ENCODE data around the gene PLEK2. TPM values are rescaled to one million over a fixed set of nuclear protein-coding genes. Genes with fewer than 3 reads are reported as not detected.

The PLEK2 gene
- total and polyA plus RNA-seq, 2 donors (not counting 3 experiments of a cell fraction or from before 2014, with no cell fraction given) = 1.4 to 3.8 TPM

DNA sequence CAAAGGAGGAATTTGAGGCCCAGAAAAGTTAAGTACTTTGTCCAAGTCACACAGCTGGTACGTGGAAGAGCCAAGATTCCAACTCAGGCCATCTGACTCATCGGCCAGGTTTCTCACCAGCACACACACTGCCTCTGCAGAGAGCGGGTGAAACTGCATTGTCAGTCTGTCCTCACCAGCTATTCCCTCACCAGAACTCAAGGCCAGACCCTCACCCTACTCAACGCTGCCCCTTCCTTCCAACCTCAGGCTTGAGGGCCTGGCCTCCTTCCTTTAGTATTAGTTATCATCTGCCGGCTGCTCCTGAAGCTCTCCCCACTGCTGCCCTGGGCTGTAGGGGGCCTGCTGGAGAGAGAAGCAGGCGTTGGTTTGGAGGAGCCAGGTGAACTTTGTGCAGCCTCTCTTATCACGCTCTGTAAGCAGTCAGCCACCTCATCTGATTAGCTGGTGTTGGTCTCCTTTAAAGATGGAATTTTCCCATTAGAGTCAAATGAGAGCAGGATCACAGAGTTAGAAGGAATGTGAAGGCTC lies 16.6 kb upstream of the PLEK2 start:
- H3K9me3 ChIP-seq (replicated peaks; ENCODE audit: control insufficient read depth, insufficient read depth, low read length) = no peaks in the 10 kb centered on the region
- peaks cover 2% of the 10 kb centered on the region for H3K4me1 ChIP-seq (ENCODE audit: control insufficient read depth, extremely low read depth, insufficient read depth, low read length)
- peaks cover 6 to 9% of the 10 kb centered on the region in 2 experiments for H3K27me3 ChIP-seq (ENCODE audit: control insufficient read depth in 2 of 2, insufficient read depth in 2 of 2, low read length in 2 of 2)
- no TSS peak for BruUV-seq (replicated peaks)
- CTCF ChIA-PET = interaction anchor here (0.9 to 9.1 kb wide), 18 partner anchors 9 to 274 kb away, joined by 3 to 298 read pairs (median 12); partner anchors contain the start of genes PLEK2 and RDH12
- no peak overlapping the region for H3K4me3 ChIP-seq (replicated peaks in 1 of 3; ENCODE audit: insufficient read depth in 1 of 3, low read depth in 1 of 3, low read length in 3 of 3)
- H2AFZ ChIP-seq (ENCODE audit: low read depth, low read length) = no peak overlapping the region
- DNase-seq (ENCODE audit: low read depth, low spot score) (no peak), FAIRE-seq (no peak)
- dilution Hi-C loops (cut with MboI; ENCODE audit: extremely low pct_ligation_motif_present, low sequenced_read_pairs) (no loop called here), intact Hi-C loops (cut with micrococcal nuclease) (loop anchor here (10.0 kb wide), 1 partner anchor 86 kb away; no protein-coding TSS in a partner anchor)
- TF ChIP-seq GATA2 (IDR thresholded peaks at IDR 0.05; ENCODE audit: insufficient read depth, insufficient read length, low read depth, low read length) = no peak
- no peak overlapping the region for H3K4me2 ChIP-seq (ENCODE audit: insufficient read depth, low read length)
- H3K79me2 ChIP-seq (ENCODE audit: control insufficient read depth, insufficient read depth, low read length) = no peaks in the 10 kb centered on the region
- POLR2A ChIA-PET = no interaction called here
- no peak overlapping the region for H3K9ac ChIP-seq (replicated peaks; ENCODE audit: extremely low read depth, insufficient read depth, low read length)
- no peaks in the 10 kb centered on the region for H3K9me1 ChIP-seq (replicated peaks; ENCODE audit: control insufficient read depth, extremely low read depth, insufficient read depth, low read length)
- no peaks in the 10 kb centered on the region for H3K36me3 ChIP-seq (ENCODE audit: control insufficient read depth in 2 of 2, extremely low read depth in 1 of 2, insufficient read depth in 2 of 2, low read length in 2 of 2)
- no peak overlapping the region for H3K27ac ChIP-seq (ENCODE audit: insufficient read depth, low read depth, low read length)
- H4K20me1 ChIP-seq (replicated peaks; ENCODE audit: control insufficient read depth, extremely low read depth, insufficient read depth, low read length) = no peaks in the 10 kb centered on the region

DNA sequence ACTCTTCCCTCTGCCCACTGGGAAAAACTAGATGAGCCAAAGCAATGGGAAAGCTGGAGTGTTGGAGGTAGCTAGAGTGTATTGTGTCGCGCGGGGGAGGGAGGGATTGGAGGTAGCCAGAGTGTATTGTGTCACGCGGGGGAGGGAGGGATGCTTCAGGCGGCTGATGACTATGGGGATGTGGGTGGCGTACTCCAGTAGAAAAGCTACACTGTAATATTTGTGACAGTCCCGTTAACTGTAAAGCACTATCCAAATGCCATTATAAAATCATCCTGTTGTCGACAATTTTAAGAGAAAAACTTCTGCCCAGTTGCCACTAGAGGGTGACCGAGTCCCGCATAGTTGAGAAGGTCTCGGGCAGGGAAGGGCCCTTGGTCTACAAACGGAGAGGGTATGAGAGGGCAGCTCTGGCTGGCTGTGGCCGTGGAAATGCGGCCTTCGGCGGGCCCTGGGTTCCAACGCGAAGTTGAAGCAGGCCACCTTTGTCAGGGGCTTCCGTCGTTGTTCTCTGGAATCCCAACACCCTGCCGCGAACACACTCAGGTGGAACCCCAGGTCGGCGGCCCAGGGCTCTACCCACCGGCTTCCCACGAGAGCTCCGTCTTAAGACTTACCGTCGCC lies 15.1 kb upstream of the PLEK2 start:
- TF ChIP-seq EZH2 (IDR thresholded peaks at IDR 0.05; ENCODE audit: borderline replicate concordance, low read depth, low read length, severe bottlenecking) = no peak
- TF ChIP-seq, protein P1, sequence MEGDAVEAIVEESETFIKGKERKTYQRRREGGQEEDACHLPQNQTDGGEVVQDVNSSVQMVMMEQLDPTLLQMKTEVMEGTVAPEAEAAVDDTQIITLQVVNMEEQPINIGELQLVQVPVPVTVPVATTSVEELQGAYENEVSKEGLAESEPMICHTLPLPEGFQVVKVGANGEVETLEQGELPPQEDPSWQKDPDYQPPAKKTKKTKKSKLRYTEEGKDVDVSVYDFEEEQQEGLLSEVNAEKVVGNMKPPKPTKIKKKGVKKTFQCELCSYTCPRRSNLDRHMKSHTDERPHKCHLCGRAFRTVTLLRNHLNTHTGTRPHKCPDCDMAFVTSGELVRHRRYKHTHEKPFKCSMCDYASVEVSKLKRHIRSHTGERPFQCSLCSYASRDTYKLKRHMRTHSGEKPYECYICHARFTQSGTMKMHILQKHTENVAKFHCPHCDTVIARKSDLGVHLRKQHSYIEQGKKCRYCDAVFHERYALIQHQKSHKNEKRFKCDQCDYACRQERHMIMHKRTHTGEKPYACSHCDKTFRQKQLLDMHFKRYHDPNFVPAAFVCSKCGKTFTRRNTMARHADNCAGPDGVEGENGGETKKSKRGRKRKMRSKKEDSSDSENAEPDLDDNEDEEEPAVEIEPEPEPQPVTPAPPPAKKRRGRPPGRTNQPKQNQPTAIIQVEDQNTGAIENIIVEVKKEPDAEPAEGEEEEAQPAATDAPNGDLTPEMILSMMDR (IDR thresholded peaks at IDR 0.05; ENCODE audit: extremely low read depth in 1 of 2, insufficient read depth in 1 of 2, low read depth in 1 of 2, low read length in 2 of 2) = peak; percentile 73 to 78
- Histone ChIP-seq H3K4me1 (ENCODE audit: control insufficient read depth, extremely low read depth, insufficient read depth, low read length) (peaks cover 2% of the 10 kb centered on the region), H3K9me3 (replicated peaks; ENCODE audit: control insufficient read depth, insufficient read depth, low read length) (no peaks in the 10 kb centered on the region), H4K20me1 (replicated peaks; ENCODE audit: control insufficient read depth, extremely low read depth, insufficient read depth, low read length) (no peaks in the 10 kb centered on the region), H3K9ac (replicated peaks; ENCODE audit: extremely low read depth, insufficient read depth, low read length) (no peak overlapping the region), H3K27me3 (ENCODE audit: control insufficient read depth in 2 of 2, insufficient read depth in 2 of 2, low read length in 2 of 2) (peaks cover 1 to 2% of the 10 kb centered on the region in 2 experiments), H3K27ac (ENCODE audit: insufficient read depth, low read depth, low read length) (no peak overlapping the region), H3K4me2 (ENCODE audit: insufficient read depth, low read length) (no peak overlapping the region), H3K36me3 (ENCODE audit: control insufficient read depth in 2 of 2, extremely low read depth in 1 of 2, insufficient read depth in 2 of 2, low read length in 2 of 2) (no peaks in the 10 kb centered on the region), H3K79me2 (ENCODE audit: control insufficient read depth, insufficient read depth, low read length) (no peaks in the 10 kb centered on the region), H2AFZ (ENCODE audit: low read depth, low read length) (peak overlapping the region; percentile 24), H3K9me1 (replicated peaks; ENCODE audit: control insufficient read depth, extremely low read depth, insufficient read depth, low read length) (no peaks in the 10 kb centered on the region), H3K4me3 (replicated peaks in 1 of 3; ENCODE audit: insufficient read depth in 1 of 3, low read depth in 1 of 3, low read length in 3 of 3) (no peak overlapping the region)
- FAIRE-seq (peak; percentile 90), DNase-seq (ENCODE audit: low read depth, low spot score) (peak; percentile 67)
- intact Hi-C loops (cut with micrococcal nuclease) = loop anchor here (1.0 to 10.0 kb wide), 6 partner anchors 88 to 277 kb away; partner anchors contain the start of gene PLEKHH1
- dilution Hi-C loops (cut with MboI; ENCODE audit: extremely low pct_ligation_motif_present, low sequenced_read_pairs) = no loop called here
- CTCF ChIA-PET = interaction anchor here (0.6 to 9.1 kb wide), 43 partner anchors 9 to 334 kb away, joined by 3 to 298 read pairs (median 4); partner anchors contain the start of genes ATP6V1D, EIF2S1, PIGH and PLEK2
- BruUV-seq (replicated peaks) = no TSS peak
- POLR2A ChIA-PET = interaction anchor here (0.6 kb wide), 1 partner anchor 1068 kb away, joined by 3 read pairs; no protein-coding TSS in a partner anchor
